GM18861 (cell line): ENCODE measurements around the gene GPHN.
"Not testable (repeated sequence)": the region's sequence is repeated elsewhere in the genome, so short reads cannot be mapped to it uniquely, and the experiment has no call there.

ENCODE experiments used
- ATAC-seq: cut with Tn5 transposase; IDR thresholded peaks from one replicate; pipeline ENCODE4 v1.9.1; 2021; ENCODE audit not compliant: unreplicated experiment

GPHN gene

GRCh38 chr14:66758031-66758613 lies 250.2 kb downstream of the GPHN start:
- no peak for ATAC-seq

GRCh38 chr14:66772146-66772545 lies 264.2 kb downstream of the GPHN start:
- ATAC-seq: no peak

- no peak for ATAC-seq
These were observed 274.9 kb downstream of the GPHN start for GRCh38 chr14:66782853-66783252.

GRCh38 chr14:66790101-66790500 lies 282.2 kb downstream of the GPHN start:
- ATAC-seq: no peak

GRCh38 chr14:66802962-66803361 lies 295.0 kb downstream of the GPHN start:
- ATAC-seq: no peak

- no peak for ATAC-seq
These were observed 296.2 kb downstream of the GPHN start for GRCh38 chr14:66804141-66804540.

- ATAC-seq: no peak
These were observed 305.7 kb downstream of the GPHN start for GRCh38 chr14:66813636-66814035.

GRCh38 chr14:66815687-66816086 lies 307.7 kb downstream of the GPHN start:
- ATAC-seq: no peak

- ATAC-seq: no peak
These were observed 316.3 kb downstream of the GPHN start for GRCh38 chr14:66824251-66824650.

GRCh38 chr14:66827182-66827581 lies 319.2 kb downstream of the GPHN start:
- ATAC-seq: no peak

- no peak for ATAC-seq
These were observed 323.2 kb downstream of the GPHN start for GRCh38 chr14:66831173-66831572.

GRCh38 chr14:66833816-66834215 lies 325.9 kb downstream of the GPHN start:
- no peak for ATAC-seq

GRCh38 chr14:66837436-66837835 lies 329.5 kb downstream of the GPHN start:
- not testable (repeated sequence) for ATAC-seq

- no peak for ATAC-seq
These were observed 335.1 kb downstream of the GPHN start for GRCh38 chr14:66842911-66843512.

GRCh38 chr14:66850258-66850888 lies 342.4 kb downstream of the GPHN start:
- no peak for ATAC-seq

- no peak for ATAC-seq
These were observed 345.4 kb downstream of the GPHN start for GRCh38 chr14:66853311-66853710.

- no peak for ATAC-seq
These were observed 349.9 kb downstream of the GPHN start for GRCh38 chr14:66857867-66858266.

GRCh38 chr14:66859063-66859671 lies 351.2 kb downstream of the GPHN start:
- no peak for ATAC-seq

- no peak for ATAC-seq
These were observed 373.6 kb downstream of the GPHN start for GRCh38 chr14:66881596-66881995.

- no peak for ATAC-seq
These were observed 376.2 kb downstream of the GPHN start for GRCh38 chr14:66884149-66884548.

- no peak for ATAC-seq
These were observed 392.8 kb downstream of the GPHN start for GRCh38 chr14:66900719-66901118.

- no peak for ATAC-seq
These were observed 402.4 kb downstream of the GPHN start for GRCh38 chr14:66910311-66910840.
